Transverse colon (tissue), 4 donors: Measurements from ENCODE around the gene KRTAP7-1. TPM values are rescaled to one million over a fixed set of nuclear protein-coding genes. Genes with fewer than 3 reads are reported as not detected.

Source experiments
- DNase-seq: peaks from one replicate; pipeline ENCODE4 v3.0.0-alpha.2; 2019
- H3K27ac ChIP-seq, 4 donors: fragments of 200-600 bp; sonication (generic); 2 replicates each; pipeline ENCODE4 v1.5.1; 2016 to 2018; ENCODE audit warnings: inconsistent platforms in 4 of 4
- H3K27me3 ChIP-seq: fragments of 200-600 bp; sonication (generic); 2 replicates; pipeline ENCODE4 v1.5.1; 2017; ENCODE audit warnings: inconsistent platforms
- H3K36me3 ChIP-seq, 4 donors: fragments of 200-600 bp; sonication (generic); 2 replicates each; pipeline ENCODE4 v1.5.1; 2017 to 2019; ENCODE audit warnings: inconsistent platforms in 4 of 4
- H3K4me1 ChIP-seq, 4 donors: fragments of 200-600 bp; sonication (generic); 2 replicates each; pipeline ENCODE4 v1.5.1; 2017 to 2020; ENCODE audit warnings: inconsistent platforms in 4 of 4
- H3K4me3 ChIP-seq, 4 donors: fragments of 200-600 bp; sonication (generic); 1 replicate in 1 of 4; 2 replicates in 3 of 4; pipeline versions ENCODE4 v1.5.1 to v1.6.1; 2017 to 2019; ENCODE audit warnings: inconsistent platforms in 4 of 4
- H3K9me3 ChIP-seq, 2 donors: fragments of 200-600 bp; sonication (generic); 2 replicates each; pipeline ENCODE4 v1.5.1; 2017 to 2019; ENCODE audit warnings: inconsistent platforms in 2 of 2
- CTCF ChIP-seq, 5 experiments: fragments of 200-600 bp in 3 of 5; fragments of 450-650 bp in 2 of 5; sonication (generic) in 3 of 5; IDR thresholded peaks; 1 replicate in 2 of 5; 2 replicates in 3 of 5; pipeline ENCODE4 v1.5.1; 2016 to 2017; ENCODE audit warnings: antibody characterized with exemption in 5 of 5, inconsistent platforms in 3 of 5, mild to moderate bottlenecking in 2 of 5, moderate library complexity in 1 of 5
- EP300 ChIP-seq: sonication (generic); formaldehyde crosslinking; IDR thresholded peaks from one replicate; pipeline ENCODE4 v1.6.1; 2017; ENCODE audit warnings: antibody characterized with exemption, low read depth
- POLR2A ChIP-seq: fragments of 450-650 bp; IDR thresholded peaks from one replicate; pipeline ENCODE4 v1.6.1; 2016; ENCODE audit warnings: antibody characterized with exemption, mild to moderate bottlenecking, moderate library complexity
- POLR2AphosphoS5 ChIP-seq, 3 donors: sonication (generic); formaldehyde crosslinking; IDR thresholded peaks; one replicate each; pipeline ENCODE4 v1.6.1; 2016; ENCODE audit warnings: antibody characterized with exemption in 3 of 3
- WGBS, 2 donors: methylation state at CpG; one replicate each; pipeline ENCODE4 v1.1.5; 2018; ENCODE audit warnings: low coverage in 1 of 2; 5-methylcytosine and 5-hydroxymethylcytosine counted together
- in situ Hi-C, 4 donors: fragments of 200-750 bp; cut with MboI; loops; one replicate each; pipeline versions ENCODE4 v1.15.0 to v1.15.1; 2017; ENCODE audit warnings: low sequenced_read_pairs in 3 of 4, low pct_ligation_motif_present in 1 of 4, low pct_unique_long_range_greater_than_20kb in 1 of 4
- intact Hi-C: fragments of 100-400 bp; cut with DNase I; formaldehyde crosslinking; loops from one replicate; pipeline ENCODE4 v1.15.1; 2023; ENCODE audit warnings: low total_unique reads
- total RNA-seq, 4 donors: library from RNA; depleted of rRNA; stranded (reverse); fragments of >200 nt; gene quantifications; one replicate each; pipeline ENCODE4 v1.1.0, GENCODE V29; 2016

KRTAP7-1 gene
- total RNA-seq, 4 donors from 2014 or later: not detected

- intact Hi-C loops (no loop called here), in situ Hi-C loops (no loop called here)
Measured at GRCh38 chr21:30839304-30839703, 9.7 kb upstream of the KRTAP7-1 start.

GRCh38 chr21:30838536-30838935, 9.0 kb upstream of the KRTAP7-1 start:
- intact Hi-C loops (no loop called here), in situ Hi-C loops (no loop called here)
- Histone ChIP-seq H3K27me3 (no peaks in the 10 kb centered on the region), H3K27ac (no peak overlapping the region), H3K9me3 (no peaks in the 10 kb centered on the region), H3K4me1 (no peaks in the 10 kb centered on the region), H3K4me3 (no peak overlapping the region), H3K36me3 (no peaks in the 10 kb centered on the region)
- no peak for TF ChIP-seq CTCF (IDR thresholded peaks at IDR 0.05)
- no peak for TF ChIP-seq POLR2A
- TF ChIP-seq POLR2AphosphoS5 (IDR thresholded peaks at IDR 0.05): no peak
- no peak for TF ChIP-seq EP300
- no peak for DNase-seq
- WGBS, 2 donors: 93% methylated on average over 5 to 6 of the region's 6 CpGs

More at GRCh38 chr21:30839304-30839703, 9.7 kb upstream of the KRTAP7-1 start:
- TF ChIP-seq POLR2AphosphoS5 (IDR thresholded peaks at IDR 0.05) (no peak), CTCF (IDR thresholded peaks at IDR 0.05) (peak in 1 of 5 experiments; percentile 8)
- H3K9me3 ChIP-seq: no peaks in the 10 kb centered on the region
- 24 to 42% methylated on average over 5 of the region's 5 CpGs for WGBS, 2 donors
- no peaks in the 10 kb centered on the region for H3K36me3 ChIP-seq
- DNase-seq: peak; percentile 7
- no peaks in the 10 kb centered on the region for H3K27me3 ChIP-seq
- no peaks in the 10 kb centered on the region for H3K4me1 ChIP-seq
- H3K4me3 ChIP-seq: no peak overlapping the region
- no peak overlapping the region for H3K27ac ChIP-seq

DNA sequence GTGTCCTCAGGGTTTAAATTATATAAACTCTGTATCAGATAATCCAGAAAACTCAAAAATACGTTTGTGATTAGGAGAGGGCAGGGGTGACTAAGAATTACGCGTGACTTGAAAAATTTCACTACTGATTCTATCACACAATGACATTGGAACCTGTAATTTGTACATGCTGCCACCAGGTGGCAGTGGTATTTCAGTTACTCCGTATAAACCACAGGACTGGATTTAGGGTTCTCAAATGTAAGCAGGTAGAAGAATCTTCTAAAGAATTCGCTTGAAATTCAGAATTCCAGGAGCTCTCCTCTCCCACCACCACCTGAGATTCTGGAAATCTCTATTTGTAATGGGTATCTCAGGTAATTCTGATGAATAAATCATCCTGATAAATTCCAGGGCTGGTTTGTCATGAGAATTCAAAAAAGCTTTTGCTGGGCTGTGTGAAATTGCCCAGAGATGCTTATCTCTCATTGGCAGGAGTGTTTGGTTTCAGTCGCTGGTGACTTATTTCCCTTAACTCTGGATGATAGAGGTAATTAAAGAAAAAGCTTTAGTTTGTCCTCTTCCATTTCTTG, 1.7 kb upstream of the KRTAP7-1 start:
- Histone ChIP-seq H3K36me3 (no peaks in the 10 kb centered on the region), H3K27me3 (no peaks in the 10 kb centered on the region), H3K4me1 (no peaks in the 10 kb centered on the region), H3K4me3 (no peak overlapping the region), H3K9me3 (peaks cover 0 to 8% of the 10 kb centered on the region in 2 donors), H3K27ac (no peak overlapping the region)
- in situ Hi-C loops (no loop called here), intact Hi-C loops (no loop called here)
- DNase-seq: no peak
- WGBS, 2 donors: 38 to 45% methylated on average over 6 of the region's 6 CpGs
- no peak for TF ChIP-seq POLR2AphosphoS5 (IDR thresholded peaks at IDR 0.05)
- TF ChIP-seq CTCF (IDR thresholded peaks at IDR 0.05): peak in 4 of 5 experiments; percentile 10 to 30 (median 23)

GRCh38 chr21:30818837-30819610, 10.5 kb downstream of the KRTAP7-1 start:
- intact Hi-C loops: no loop called here
- no peak for DNase-seq
- Histone ChIP-seq H3K27ac (no peak overlapping the region), H3K4me1 (no peaks in the 10 kb centered on the region), H3K9me3 (no peaks in the 10 kb centered on the region), H3K4me3 (no peak overlapping the region), H3K36me3 (no peaks in the 10 kb centered on the region), H3K27me3 (no peaks in the 10 kb centered on the region)
- no peak for TF ChIP-seq POLR2A
- TF ChIP-seq POLR2AphosphoS5 (IDR thresholded peaks at IDR 0.05): no peak
- TF ChIP-seq CTCF (IDR thresholded peaks at IDR 0.05): no peak
- no peak for TF ChIP-seq EP300
- WGBS, 2 donors: 56 to 67% methylated on average over 7 of the region's 7 CpGs
- in situ Hi-C loops: loop anchor here in 1 of 4 donors (25.0 kb wide), 1 partner anchor 93 kb away; no protein-coding TSS in a partner anchor
